Neural crest cell (in vitro differentiated cells): ENCODE data around the gene CACNG4. TPM values are rescaled to one million over a fixed set of nuclear protein-coding genes. Genes with fewer than 3 reads are reported as not detected.

Experiments used
- DNase-seq: peaks from one replicate; pipeline ENCODE4 v3.0.0; 2021; ENCODE audit warnings: low read depth, mixed read lengths, low spot score
- H3K27ac Mint-ChIP-seq: one replicate; pipeline ENCODE4 v1.8.0; 2021; ENCODE audit warnings: mild to moderate bottlenecking, mixed read lengths; ENCODE audit not compliant: unreplicated experiment
- H3K27me3 Mint-ChIP-seq: 2 replicates; pipeline ENCODE4 v1.8.0; 2021; ENCODE audit warnings: low read depth, mild to moderate bottlenecking, mixed read lengths
- H3K36me3 Mint-ChIP-seq: 2 replicates; pipeline ENCODE4 v1.8.0; 2021; ENCODE audit warnings: low read depth, mild to moderate bottlenecking, mixed read lengths
- H3K4me1 Mint-ChIP-seq: 2 replicates; pipeline ENCODE4 v1.8.0; 2021; ENCODE audit warnings: mixed read lengths
- H3K4me3 Mint-ChIP-seq: one replicate; pipeline ENCODE4 v1.8.0; 2021; ENCODE audit warnings: mild to moderate bottlenecking, mixed read lengths
- H3K9me3 Mint-ChIP-seq: 2 replicates; pipeline ENCODE4 v1.8.0; 2021; ENCODE audit warnings: mixed read lengths
- long read RNA-seq: library from polyadenylated mRNA; unstranded; transcript quantifications from one replicate; pipeline ENCODE4 v2.0.0, GENCODE V29; 2020
- total RNA-seq: library from RNA; stranded (reverse); gene quantifications from 2 replicates; pipeline ENCODE4 v1.2.1, GENCODE V29; 2021
- TF ChIP-seq, protein P1 (sequence below): fragments of 200-600 bp; sonication (generic); conservative IDR thresholded peaks from 2 replicates; pipeline ENCODE4 v1.5.0; 2021; ENCODE audit warnings: antibody characterized with exemption, mild to moderate bottlenecking

Gene CACNG4
- 38.4 and 38.9 TPM in 2 replicates for total RNA-seq
- long read RNA-seq, partial matches to known transcripts = 0 of 2 reads
- long read RNA-seq, other reads (novel, unspliced or antisense) = 1 of 2 reads

DNA sequence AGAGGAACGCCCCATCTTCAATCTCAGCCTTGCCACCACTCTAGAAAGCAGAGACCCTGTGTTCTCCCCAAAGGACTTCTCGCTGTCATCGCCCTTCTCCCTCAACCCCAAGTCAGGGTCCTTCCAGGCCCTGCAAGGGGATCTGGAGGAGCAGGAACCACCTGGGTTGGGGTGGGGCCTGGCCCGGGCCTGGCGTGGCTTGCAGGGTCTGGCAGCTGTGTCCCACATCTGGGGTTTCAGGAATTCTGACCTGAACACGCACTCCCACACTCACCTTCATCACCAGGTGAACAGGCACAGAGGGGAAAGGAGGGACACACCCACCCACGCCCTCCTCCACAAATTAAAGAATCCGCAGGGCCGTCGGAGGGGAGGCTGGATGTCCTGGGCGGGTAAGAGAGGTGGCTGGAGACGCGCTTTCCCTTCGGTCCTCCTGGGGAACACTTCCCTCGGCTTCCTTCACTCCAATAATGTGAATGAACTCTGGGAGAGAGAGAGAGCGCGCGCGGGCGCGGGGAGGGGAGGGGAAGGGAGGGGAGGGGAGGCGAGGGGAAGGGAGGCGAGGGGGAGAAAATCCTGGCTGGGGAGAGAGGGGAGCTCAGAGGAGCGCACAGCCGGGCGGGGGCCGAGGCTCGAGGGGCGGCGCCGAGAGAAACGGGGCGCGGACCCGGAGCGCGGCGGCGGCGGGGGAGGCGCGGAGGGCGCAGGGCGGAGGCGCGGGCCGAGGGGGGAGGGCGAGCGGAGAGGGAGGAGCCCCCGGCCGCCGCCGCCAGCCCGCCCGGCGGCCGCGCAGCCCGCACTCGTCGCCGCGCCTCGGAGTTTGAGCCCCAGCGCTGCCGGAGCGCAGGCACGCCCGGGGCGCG lies at the start of gene CACNG4:
TSS of gene CACNG4 (plus strand) at position 799 of the 863 bp plus-strand sequence. CDS start 205 bp downstream, outside the sequence.
- peak within 1 kb of the TSS; percentile 92 for H3K27ac Mint-ChIP-seq
- H3K9me3 Mint-ChIP-seq = no peaks in the 10 kb centered on the region
- peak; percentile 49 for DNase-seq
- TF ChIP-seq, protein P1, sequence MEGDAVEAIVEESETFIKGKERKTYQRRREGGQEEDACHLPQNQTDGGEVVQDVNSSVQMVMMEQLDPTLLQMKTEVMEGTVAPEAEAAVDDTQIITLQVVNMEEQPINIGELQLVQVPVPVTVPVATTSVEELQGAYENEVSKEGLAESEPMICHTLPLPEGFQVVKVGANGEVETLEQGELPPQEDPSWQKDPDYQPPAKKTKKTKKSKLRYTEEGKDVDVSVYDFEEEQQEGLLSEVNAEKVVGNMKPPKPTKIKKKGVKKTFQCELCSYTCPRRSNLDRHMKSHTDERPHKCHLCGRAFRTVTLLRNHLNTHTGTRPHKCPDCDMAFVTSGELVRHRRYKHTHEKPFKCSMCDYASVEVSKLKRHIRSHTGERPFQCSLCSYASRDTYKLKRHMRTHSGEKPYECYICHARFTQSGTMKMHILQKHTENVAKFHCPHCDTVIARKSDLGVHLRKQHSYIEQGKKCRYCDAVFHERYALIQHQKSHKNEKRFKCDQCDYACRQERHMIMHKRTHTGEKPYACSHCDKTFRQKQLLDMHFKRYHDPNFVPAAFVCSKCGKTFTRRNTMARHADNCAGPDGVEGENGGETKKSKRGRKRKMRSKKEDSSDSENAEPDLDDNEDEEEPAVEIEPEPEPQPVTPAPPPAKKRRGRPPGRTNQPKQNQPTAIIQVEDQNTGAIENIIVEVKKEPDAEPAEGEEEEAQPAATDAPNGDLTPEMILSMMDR = no peak
- peaks cover 69% of the 10 kb centered on the region for H3K27me3 Mint-ChIP-seq
- H3K36me3 Mint-ChIP-seq = no peaks in the 10 kb centered on the region
- peak within 1 kb of the TSS; percentile 89 for H3K4me3 Mint-ChIP-seq
- H3K4me1 Mint-ChIP-seq = peaks cover 36% of the 10 kb centered on the region

DNA sequence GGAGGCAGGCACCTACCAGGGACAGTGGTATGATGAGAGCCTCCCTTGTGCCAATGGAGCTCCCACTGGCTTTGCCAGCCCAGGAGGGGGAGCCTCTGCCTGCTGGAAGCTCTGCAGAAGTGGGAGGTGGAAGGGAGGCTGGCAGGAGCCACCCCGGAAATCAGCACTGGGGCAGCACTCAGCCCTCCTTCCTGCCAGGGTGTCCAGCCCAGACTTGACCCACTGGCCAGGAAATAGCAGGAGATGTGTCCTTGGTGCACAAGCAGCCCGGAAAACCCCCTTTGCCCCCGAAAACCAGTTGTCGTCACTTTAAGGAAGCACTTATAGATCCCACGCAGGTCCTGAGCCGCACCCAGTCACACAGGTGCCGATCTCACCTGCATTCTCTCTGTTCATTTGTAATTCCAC lies 49.3 kb upstream of the CACNG4 start:
- Mint-ChIP-seq H3K36me3 (no peaks in the 10 kb centered on the region), H3K4me3 (no peak overlapping the region), H3K27me3 (peaks cover 6% of the 10 kb centered on the region), H3K9me3 (peaks cover 11% of the 10 kb centered on the region), H3K4me1 (no peaks in the 10 kb centered on the region), H3K27ac (no peak overlapping the region)
- DNase-seq = no peak
- TF ChIP-seq, protein P1 = no peak

DNA sequence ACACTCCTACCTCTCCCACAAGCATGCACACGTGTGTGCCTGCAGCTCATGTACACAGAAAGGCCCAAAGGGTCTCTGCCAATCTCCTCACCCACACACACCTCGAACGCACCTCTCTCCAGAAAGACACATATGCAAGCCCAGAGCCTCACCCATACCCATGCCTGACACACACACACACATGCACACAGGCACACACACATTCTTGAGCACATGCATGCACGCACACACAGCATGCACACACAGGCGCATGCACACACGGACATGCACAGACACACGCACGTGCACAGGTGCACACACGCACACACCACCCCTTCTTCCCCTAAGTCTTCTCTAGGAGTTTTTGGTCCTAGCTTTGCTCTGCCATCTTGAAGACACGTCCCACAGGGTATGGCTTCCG lies 48.7 kb upstream of the CACNG4 start:
- Mint-ChIP-seq H3K4me3 (no peak overlapping the region), H3K9me3 (peaks cover 11% of the 10 kb centered on the region), H3K4me1 (no peaks in the 10 kb centered on the region), H3K27me3 (peaks cover 6% of the 10 kb centered on the region), H3K27ac (no peak overlapping the region), H3K36me3 (no peaks in the 10 kb centered on the region)
- DNase-seq = no peak
- TF ChIP-seq, protein P1 = no peak

DNA sequence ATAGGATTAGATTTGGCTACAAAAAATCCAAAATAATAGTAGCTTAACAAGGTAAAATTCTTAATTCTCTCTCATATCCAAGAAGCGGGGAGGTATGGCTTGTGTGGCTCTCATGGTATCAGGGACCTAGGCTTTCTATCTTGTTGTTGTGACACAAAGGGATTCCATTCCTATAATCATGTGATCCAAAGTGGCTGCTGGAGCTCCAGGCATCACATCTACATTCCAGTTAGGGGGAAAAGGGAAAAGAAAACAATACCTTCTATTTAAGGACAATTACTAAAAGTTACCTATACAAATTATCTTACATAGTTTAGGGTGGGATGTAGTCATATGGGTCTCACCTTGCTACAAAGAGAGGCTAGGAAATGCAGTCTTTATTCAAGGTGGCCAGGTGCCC lies 47.6 kb upstream of the CACNG4 start:
- no peak overlapping the region for H3K27ac Mint-ChIP-seq
- no peak overlapping the region for H3K4me3 Mint-ChIP-seq
- no peaks in the 10 kb centered on the region for H3K4me1 Mint-ChIP-seq
- peaks cover 14% of the 10 kb centered on the region for H3K9me3 Mint-ChIP-seq
- peaks cover 6% of the 10 kb centered on the region for H3K27me3 Mint-ChIP-seq
- DNase-seq = no peak
- TF ChIP-seq, protein P1 = no peak
- H3K36me3 Mint-ChIP-seq = no peaks in the 10 kb centered on the region

DNA sequence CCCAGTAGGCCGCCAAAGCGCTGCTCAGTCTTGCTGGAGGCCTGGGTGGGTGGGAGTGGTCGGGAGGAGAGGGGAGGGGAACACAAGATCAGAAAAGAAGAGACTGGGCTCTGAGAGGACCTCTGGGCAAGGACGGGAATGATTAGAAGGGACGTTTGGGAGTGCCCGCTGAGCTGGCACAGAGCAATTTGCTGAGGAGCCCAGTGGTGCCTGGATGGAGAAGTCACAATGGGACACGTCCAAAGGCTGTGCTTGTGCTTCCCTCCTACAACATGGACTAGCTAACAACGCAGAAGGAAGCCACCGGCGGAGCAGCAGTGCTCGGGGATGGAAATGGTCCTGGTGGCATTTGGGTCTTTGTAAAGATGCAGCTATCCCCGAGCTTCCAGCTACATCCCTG lies 45.6 kb upstream of the CACNG4 start:
- TF ChIP-seq, protein P1 = no peak
- Mint-ChIP-seq H3K27me3 (peaks cover 6% of the 10 kb centered on the region), H3K4me3 (no peak overlapping the region), H3K4me1 (peaks cover 3% of the 10 kb centered on the region), H3K36me3 (no peaks in the 10 kb centered on the region), H3K27ac (no peak overlapping the region), H3K9me3 (peaks cover 13% of the 10 kb centered on the region)
- no peak for DNase-seq
